Measurements from ENCODE around the gene PAWR. TPM values are rescaled to one million over a fixed set of nuclear protein-coding genes. Genes with fewer than 3 reads are reported as not detected.

Gene PAWR
- polyA plus RNA-seq, 1 experiment: 10.5 TPM

GRCh38 chr12:79559591-79559990 is 131.2 kb downstream of the PAWR start:
- TF ChIP-seq CTCF (IDR thresholded peaks at IDR 0.05; ENCODE audit: insufficient read depth, low read depth, low read length): no peak
- H3K4me3 ChIP-seq (ENCODE audit: low read depth, low read length): no peak overlapping the region
- ChIA-PET CTCF (interaction anchor here (1.1 to 1.7 kb wide), 2 partner anchors 140 to 627 kb away, joined by 3 to 4 read pairs; no protein-coding TSS in a partner anchor), POLR2A (no interaction called here)
- DNase-seq (ENCODE audit: low read depth): no peak
- H3K27me3 ChIP-seq (ENCODE audit: control insufficient read depth, insufficient read depth, low read length): no peaks in the 10 kb centered on the region
- no peaks in the 10 kb centered on the region for H3K36me3 ChIP-seq (ENCODE audit: control insufficient read depth, insufficient read depth, low read length)

DNA sequence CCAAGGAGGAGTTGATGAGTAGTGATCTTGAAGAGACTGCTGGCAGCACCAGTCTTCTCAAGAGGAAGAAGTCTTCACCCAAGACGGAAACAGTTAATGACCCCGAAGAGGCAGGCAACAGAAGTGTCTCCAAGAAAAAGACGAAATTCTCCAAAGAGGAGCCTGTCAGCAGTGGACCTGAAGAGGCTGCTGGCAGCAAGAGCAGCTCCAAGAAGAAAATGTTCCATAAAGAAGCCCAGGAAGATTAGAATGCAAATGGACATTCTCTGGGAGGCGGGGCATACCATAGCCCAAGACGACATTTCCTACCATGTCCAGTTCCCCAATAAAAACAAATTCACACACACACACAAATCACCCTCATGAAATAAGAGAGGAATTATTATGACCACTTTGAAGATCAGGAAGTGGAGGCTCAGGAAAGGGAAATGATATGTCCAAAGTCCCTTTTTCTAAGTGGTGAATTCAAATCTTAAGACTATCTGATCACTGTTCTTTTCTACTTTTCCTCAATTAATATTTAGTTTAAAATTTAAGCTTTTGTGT is 131.8 kb downstream of the PAWR start:
- ChIA-PET CTCF (interaction anchor here (1.0 to 2.1 kb wide), 4 partner anchors 8 to 628 kb away, joined by 3 to 8 read pairs (median 4); no protein-coding TSS in a partner anchor), POLR2A (no interaction called here)
- no peak for TF ChIP-seq CTCF (IDR thresholded peaks at IDR 0.05; ENCODE audit: insufficient read depth, low read depth, low read length)
- H3K27me3 ChIP-seq (ENCODE audit: control insufficient read depth, insufficient read depth, low read length): no peaks in the 10 kb centered on the region
- no peak overlapping the region for H3K4me3 ChIP-seq (ENCODE audit: low read depth, low read length)
- H3K36me3 ChIP-seq (ENCODE audit: control insufficient read depth, insufficient read depth, low read length): no peaks in the 10 kb centered on the region
- no peak for DNase-seq (ENCODE audit: low read depth)

DNA sequence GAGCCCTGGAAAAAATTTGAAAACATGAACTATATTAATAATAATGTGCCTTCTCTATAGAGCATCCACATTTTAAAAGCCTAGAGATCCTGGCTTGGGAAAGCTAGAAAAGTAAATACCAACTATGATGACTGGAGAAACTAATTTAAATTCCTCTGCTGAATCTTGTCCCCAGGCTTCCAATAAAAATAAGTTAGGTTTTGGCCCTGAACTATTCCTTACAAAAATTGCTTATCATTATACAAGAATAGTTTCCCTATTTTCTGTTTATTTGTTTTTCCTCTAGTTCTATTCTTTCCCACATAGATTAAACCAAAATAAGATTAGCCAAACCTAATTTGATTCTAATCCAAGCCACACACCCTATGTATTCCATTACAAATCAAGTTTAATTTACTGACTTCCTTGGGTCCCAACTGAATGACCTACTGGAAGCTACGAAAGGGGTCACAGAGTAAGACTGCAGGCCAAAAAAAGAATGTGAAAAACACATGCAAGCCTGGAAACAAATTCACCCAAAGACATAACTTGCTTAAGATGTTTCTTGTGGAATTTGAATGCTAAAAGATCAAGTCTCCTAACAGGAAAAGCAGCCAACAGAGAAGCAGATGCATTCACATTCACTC is 133.0 kb downstream of the PAWR start:
- no peaks in the 10 kb centered on the region for H3K36me3 ChIP-seq (ENCODE audit: control insufficient read depth, insufficient read depth, low read length)
- no peaks in the 10 kb centered on the region for H3K27me3 ChIP-seq (ENCODE audit: control insufficient read depth, insufficient read depth, low read length)
- CTCF ChIA-PET: interaction anchor here (0.8 to 2.1 kb wide), 6 partner anchors 9 to 638 kb away, joined by 3 to 8 read pairs (median 4); no protein-coding TSS in a partner anchor
- POLR2A ChIA-PET: no interaction called here
- no peak overlapping the region for H3K4me3 ChIP-seq (ENCODE audit: low read depth, low read length)
- no peak for TF ChIP-seq CTCF (IDR thresholded peaks at IDR 0.05; ENCODE audit: insufficient read depth, low read depth, low read length)
- DNase-seq (ENCODE audit: low read depth): peak; percentile 75

DNA sequence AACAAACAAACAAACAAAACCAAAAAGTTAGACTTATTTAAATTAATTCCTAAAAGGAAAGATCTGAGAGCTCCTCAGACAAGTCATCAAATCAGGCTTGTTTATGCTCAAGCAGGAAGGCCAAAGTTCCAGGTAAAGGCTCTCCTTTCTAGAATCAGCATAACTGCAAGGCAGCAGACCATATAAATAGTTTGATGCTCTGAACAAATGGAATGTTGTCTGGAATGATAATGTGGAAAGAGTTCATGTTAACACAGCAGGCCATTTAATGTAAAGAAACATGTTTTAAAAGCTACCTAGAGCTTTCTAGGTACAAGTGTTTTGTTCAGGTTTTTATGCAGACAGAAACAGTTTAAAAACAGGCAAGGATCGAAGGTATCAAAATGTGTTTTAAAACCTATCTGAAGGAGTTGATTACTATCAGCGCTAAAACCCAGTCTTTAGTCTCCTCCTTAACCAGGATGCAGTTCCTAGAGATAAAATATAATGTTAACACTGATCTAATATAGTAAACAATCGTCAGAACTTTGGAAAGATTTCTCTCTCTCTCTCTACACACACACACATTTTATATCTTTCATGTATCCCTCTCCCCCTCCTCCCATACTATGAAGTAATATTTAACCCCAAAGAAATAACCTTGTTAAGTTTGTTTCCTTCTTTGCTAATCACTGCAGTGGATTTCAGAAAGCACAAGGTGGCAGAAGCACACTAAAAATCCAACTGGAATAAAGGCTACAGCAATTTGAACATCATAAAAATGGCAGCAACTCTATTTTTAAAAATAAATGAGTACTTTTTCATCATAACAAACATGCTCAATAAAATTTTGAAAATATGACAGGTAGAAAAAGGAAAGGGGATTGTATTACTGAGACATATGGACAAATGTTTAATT is 135.5 kb downstream of the PAWR start:
- ChIA-PET CTCF (interaction anchor here (0.5 to 2.4 kb wide), 10 partner anchors 58 to 715 kb away, joined by 3 to 9 read pairs (median 4); no protein-coding TSS in a partner anchor), POLR2A (interaction anchor here (0.6 kb wide), 1 partner anchor 285 kb away, joined by 3 read pairs; no protein-coding TSS in a partner anchor)
- no peak overlapping the region for H3K4me3 ChIP-seq (ENCODE audit: low read depth, low read length)
- no peaks in the 10 kb centered on the region for H3K27me3 ChIP-seq (ENCODE audit: control insufficient read depth, insufficient read depth, low read length)
- TF ChIP-seq CTCF (IDR thresholded peaks at IDR 0.05; ENCODE audit: insufficient read depth, low read depth, low read length): peak; percentile 74
- DNase-seq (ENCODE audit: low read depth): no peak
- 0 out of 2 replicates have a peak, but pooled peaks cover 1% of the 10 kb centered on the region for H3K36me3 ChIP-seq (ENCODE audit: control insufficient read depth, insufficient read depth, low read length)

All from BJ (cell line).